GM23338 (cell line): ENCODE results near the gene MYOCD. TPM values are rescaled to one million over a fixed set of nuclear protein-coding genes. Genes with fewer than 3 reads are reported as not detected.

ENCODE experiments used
- ATAC-seq: fragments of 200-7000 bp; cut with Tn5 transposase; 3 replicates; pipeline ENCODE4 v1.9.1; 2020
- DNase-seq: peaks from one replicate; pipeline ENCODE4 v3.0.0-alpha.2; 2015; ENCODE audit warnings: low spot score
- H2AFZ ChIP-seq: fragments of 200-600 bp; sonication (generic); 2 replicates; pipeline ENCODE4 v1.8.0; 2016; ENCODE audit warnings: antibody characterized with exemption, mild to moderate bottlenecking, moderate library complexity
- H3F3A ChIP-seq: fragments of 200-600 bp; sonication (generic); replicated peaks from 2 replicates; pipeline ENCODE4 v1.8.0; 2017; ENCODE audit warnings: antibody characterized with exemption, mixed run types, low read depth
- H3K27ac ChIP-seq: fragments of 200-600 bp; sonication (generic); 2 replicates; pipeline ENCODE4 v1.6.1; 2016; ENCODE audit warnings: low read depth
- H3K27me3 ChIP-seq: fragments of 200-600 bp; sonication (generic); 2 replicates; pipeline ENCODE4 v1.8.0; 2016; ENCODE audit warnings: mild to moderate bottlenecking, mixed run types, moderate library complexity; ENCODE audit not compliant: insufficient read depth
- H3K36me3 ChIP-seq: fragments of 200-600 bp; sonication (generic); 2 replicates; pipeline ENCODE4 v1.8.0; 2016; ENCODE audit warnings: mild to moderate bottlenecking; ENCODE audit not compliant: insufficient read depth
- H3K4me1 ChIP-seq: fragments of 200-600 bp; sonication (generic); 2 replicates; pipeline ENCODE4 v1.8.0; 2016; ENCODE audit warnings: mild to moderate bottlenecking, moderate library complexity; ENCODE audit not compliant: insufficient read depth
- H3K4me2 ChIP-seq: fragments of 200-600 bp; sonication (generic); 2 replicates; pipeline ENCODE4 v1.7.1; 2017; ENCODE audit warnings: mixed run types
- H3K4me3 ChIP-seq: fragments of 200-600 bp; sonication (generic); 2 replicates; pipeline ENCODE4 v1.6.1; 2016; ENCODE audit warnings: mixed run types
- H3K79me2 ChIP-seq: fragments of 200-600 bp; sonication (generic); replicated peaks from 2 replicates; pipeline ENCODE4 v1.8.0; 2017; ENCODE audit warnings: mild to moderate bottlenecking; ENCODE audit not compliant: insufficient read depth
- H3K9me2 ChIP-seq: fragments of 200-600 bp; sonication (generic); 2 replicates; pipeline ENCODE4 v1.8.0; 2017; ENCODE audit not compliant: insufficient read depth
- H4K20me1 ChIP-seq: fragments of 200-600 bp; sonication (generic); replicated peaks from 2 replicates; pipeline ENCODE4 v1.8.0; 2017; ENCODE audit warnings: mild to moderate bottlenecking; ENCODE audit not compliant: insufficient read depth
- H3K27ac Mint-ChIP-seq: 2 replicates; pipeline ENCODE4 v1.8.0; 2020; ENCODE audit warnings: inconsistent platforms, mild to moderate bottlenecking, moderate library complexity, mixed read lengths
- H3K27me3 Mint-ChIP-seq: 3 replicates; pipeline ENCODE4 v1.8.0; 2022; ENCODE audit warnings: low read depth, mild to moderate bottlenecking, moderate library complexity, mixed read lengths, inconsistent platforms; ENCODE audit not compliant: insufficient read depth, poor library complexity
- H3K36me3 Mint-ChIP-seq: 3 replicates; pipeline ENCODE4 v1.8.0; 2021; ENCODE audit warnings: low read depth, mild to moderate bottlenecking, inconsistent platforms, moderate library complexity, mixed read lengths
- H3K4me1 Mint-ChIP-seq: 3 replicates; pipeline ENCODE4 v1.8.0; 2020; ENCODE audit warnings: mild to moderate bottlenecking, inconsistent platforms, mixed read lengths
- H3K4me3 Mint-ChIP-seq: 3 replicates; pipeline ENCODE4 v1.8.0; 2021; ENCODE audit warnings: moderate library complexity, mild to moderate bottlenecking, inconsistent platforms, mixed read lengths
- H3K9me3 Mint-ChIP-seq: 3 replicates; pipeline ENCODE4 v1.8.0; 2020; ENCODE audit warnings: moderate library complexity, mild to moderate bottlenecking, inconsistent platforms, mixed read lengths
- CREB1 ChIP-seq: fragments of 250-450 bp; sonication (Bioruptor Pico); IDR thresholded peaks from 2 replicates; pipeline ENCODE4 v1.5.0; 2020; ENCODE audit warnings: low read depth, mild to moderate bottlenecking, moderate library complexity
- CTCF ChIP-seq, 2 experiments: fragments of 200-600 bp in 1 of 2; sonication (generic) in 1 of 2; conservative IDR thresholded peaks; 2 replicates each; pipeline versions ENCODE4 v1.5.1 to v1.6.1; 2016 to 2017; ENCODE audit warnings: antibody characterized with exemption in 2 of 2, low read depth in 2 of 2, mild to moderate bottlenecking in 2 of 2, moderate library complexity in 1 of 2
- EZH2phosphoT487 ChIP-seq: fragments of 200-600 bp; sonication (generic); IDR thresholded peaks from one replicate; pipeline ENCODE4 v1.8.1; 2018; ENCODE audit warnings: antibody characterized with exemption; ENCODE audit not compliant: unreplicated experiment
- REST ChIP-seq: IDR thresholded peaks from one replicate; pipeline ENCODE4 v1.6.1; 2018; ENCODE audit warnings: antibody characterized with exemption; ENCODE audit not compliant: unreplicated experiment
- STAT1 ChIP-seq: IDR thresholded peaks from one replicate; pipeline ENCODE4 v1.6.1; 2016; ENCODE audit warnings: antibody characterized with exemption; ENCODE audit not compliant: unreplicated experiment
- ZNF114 ChIP-seq: fragments of 250-450 bp; sonication (Bioruptor Pico); IDR thresholded peaks from 2 replicates; pipeline ENCODE4 v1.5.0; 2020; ENCODE audit warnings: mild to moderate bottlenecking, moderate library complexity
- ZNF462 ChIP-seq: fragments of 250-450 bp; sonication (Bioruptor Pico); IDR thresholded peaks from 2 replicates; pipeline ENCODE4 v1.5.0; 2020; ENCODE audit warnings: mild to moderate bottlenecking, moderate library complexity
- polyA plus RNA-seq: library from polyadenylated mRNA; unstranded; fragments of >200 nt; fragmentation: Nextera tagmentation; extraction: Ambion mirVana; gene quantifications from 2 replicates; pipeline ENCODE4 v1.2.1, GENCODE V29; 2016
- total RNA-seq: library from RNA; depleted of rRNA; stranded (reverse); fragments of >200 nt; shearing (Covaris generic); gene quantifications from 2 replicates; pipeline ENCODE4 v1.2.3, GENCODE V29; 2014

The MYOCD gene
- total and polyA plus RNA-seq, 2 experiments from 2014 or later, result 0.80 to 2.4 TPM

- Histone ChIP-seq H4K20me1 (no peaks in the 10 kb centered on the region), H3K79me2 (no peaks in the 10 kb centered on the region), H3K36me3 (no peaks in the 10 kb centered on the region), H3F3A (no peaks in the 10 kb centered on the region), H3K27me3 (no peaks in the 10 kb centered on the region), H3K9me2 (no peaks in the 10 kb centered on the region), H3K4me3 (no peak overlapping the region), H3K27ac (no peak overlapping the region), H2AFZ (no peak overlapping the region), H3K4me2 (no peak overlapping the region), H3K4me1 (peaks cover 5% of the 10 kb centered on the region; the same call in 1 of the 2 replicates)
- H3K9me3 Mint-ChIP-seq, result no peaks in the 10 kb centered on the region; the same call in 2 of the 3 replicates
- TF ChIP-seq ZNF462, result no peak
- no peak overlapping the region for H3K4me3 Mint-ChIP-seq
- no peaks in the 10 kb centered on the region for H3K36me3 Mint-ChIP-seq
- peaks cover 18% of the 10 kb centered on the region; the same call in 2 of the 3 replicates for H3K4me1 Mint-ChIP-seq
- H3K27ac Mint-ChIP-seq, result no peak overlapping the region
- no peak for ATAC-seq
- no peaks in the 10 kb centered on the region for H3K27me3 Mint-ChIP-seq
- DNase-seq, result no peak
These were observed 62.2 kb downstream of the MYOCD start for GRCh38 chr17:12727881-12728280.

- no peaks in the 10 kb centered on the region for H3K36me3 Mint-ChIP-seq
- Histone ChIP-seq H3K4me2 (no peak overlapping the region), H3F3A (no peaks in the 10 kb centered on the region), H3K27ac (no peak overlapping the region), H3K4me1 (peaks cover 5% of the 10 kb centered on the region; the same call in 1 of the 2 replicates), H3K36me3 (no peaks in the 10 kb centered on the region), H4K20me1 (no peaks in the 10 kb centered on the region), H2AFZ (no peak overlapping the region), H3K9me2 (no peaks in the 10 kb centered on the region), H3K27me3 (no peaks in the 10 kb centered on the region), H3K4me3 (no peak overlapping the region), H3K79me2 (no peaks in the 10 kb centered on the region)
- TF ChIP-seq CREB1 (CRISPR knock-in tag) (no peak), CTCF (conservative IDR thresholded peaks at IDR 0.05; ENCODE audit: low read depth in 2 of 2) (no peak), STAT1 (no peak), ZNF114 (CRISPR knock-in tag) (no peak), REST (no peak), EZH2phosphoT487 (no peak)
- no peak for DNase-seq
- H3K4me3 Mint-ChIP-seq, result no peak overlapping the region
- no peaks in the 10 kb centered on the region; the same call in 2 of the 3 replicates for H3K9me3 Mint-ChIP-seq
- H3K27ac Mint-ChIP-seq, result no peak overlapping the region
- H3K27me3 Mint-ChIP-seq, result no peaks in the 10 kb centered on the region
- ATAC-seq, result no peak
- peaks cover 18% of the 10 kb centered on the region; the same call in 2 of the 3 replicates for H3K4me1 Mint-ChIP-seq
These were observed 63.4 kb downstream of the MYOCD start for GRCh38 chr17:12729086-12729485.
